HEK293T (cell line): ENCODE measurements around the gene TM4SF20.

Source experiments
- CTCF ChIA-PET: fragments of 350-600 bp; formaldehyde crosslinking; extraction: SDS; loops from one replicate; lab custom pipeline; 2021; ENCODE audit warnings: antibody characterized with exemption, inconsistent platforms; lab: Yijun Ruan, JAX
- POLR2A ChIA-PET: fragments of 350-600 bp; formaldehyde crosslinking; extraction: SDS; loops from one replicate; lab custom pipeline; 2020; ENCODE audit warnings: antibody characterized with exemption, inconsistent platforms; lab: Yijun Ruan, JAX
- DNase-seq: peaks from one replicate; pipeline ENCODE4 v3.0.0; 2012; ENCODE audit warnings: mixed read lengths; ENCODE audit errors: extremely low spot score
- ARNT ChIP-seq: fragments of 450-650 bp; IDR thresholded peaks from 2 replicates; pipeline ENCODE4 v1.6.1; 2017; ENCODE audit warnings: mild to moderate bottlenecking
- BHLHE40 ChIP-seq: fragments of 450-650 bp; IDR thresholded peaks from 2 replicates; pipeline ENCODE4 v1.6.1; 2016; ENCODE audit warnings: mild to moderate bottlenecking, moderate library complexity, borderline replicate concordance
- CTBP1 ChIP-seq: fragments of 450-650 bp; IDR thresholded peaks from 2 replicates; pipeline ENCODE4 v1.6.1; 2016; ENCODE audit warnings: borderline replicate concordance
- ELF4 ChIP-seq: fragments of 450-650 bp; IDR thresholded peaks from 2 replicates; pipeline ENCODE4 v1.6.1; 2017; ENCODE audit warnings: antibody characterized with exemption
- FOXA1 ChIP-seq: fragments of 450-650 bp; IDR thresholded peaks from 2 replicates; pipeline ENCODE4 v1.6.1; 2016; ENCODE audit warnings: mild to moderate bottlenecking
- FOXK2 ChIP-seq: fragments of 450-650 bp; IDR thresholded peaks from 2 replicates; pipeline ENCODE4 v1.6.1; 2016; ENCODE audit warnings: mild to moderate bottlenecking
- FOXM1 ChIP-seq: fragments of 450-650 bp; IDR thresholded peaks from 2 replicates; pipeline ENCODE4 v1.6.1; 2017; ENCODE audit warnings: mild to moderate bottlenecking, borderline replicate concordance
- HDGF ChIP-seq: fragments of 450-650 bp; IDR thresholded peaks from 2 replicates; pipeline ENCODE4 v1.6.1; 2017; ENCODE audit warnings: antibody characterized with exemption, borderline replicate concordance
- L3MBTL2 ChIP-seq: fragments of 450-650 bp; conservative IDR thresholded peaks from 2 replicates; pipeline ENCODE4 v1.6.1; 2016; ENCODE audit warnings: mild to moderate bottlenecking
- LEF1 ChIP-seq: fragments of 450-650 bp; IDR thresholded peaks from 2 replicates; pipeline ENCODE4 v1.6.1; 2017; ENCODE audit warnings: mild to moderate bottlenecking, borderline replicate concordance
- NFRKB ChIP-seq: fragments of 450-650 bp; IDR thresholded peaks from 2 replicates; pipeline ENCODE4 v1.6.1; 2016; ENCODE audit warnings: mild to moderate bottlenecking, moderate library complexity
- PKNOX1 ChIP-seq: fragments of 450-650 bp; IDR thresholded peaks from 2 replicates; pipeline ENCODE4 v1.6.1; 2016
- SP1 ChIP-seq: fragments of 450-650 bp; IDR thresholded peaks from 2 replicates; pipeline ENCODE4 v1.6.1; 2017
- SUZ12 ChIP-seq: fragments of 450-650 bp; IDR thresholded peaks from 2 replicates; pipeline ENCODE4 v1.6.1; 2016; ENCODE audit warnings: mild to moderate bottlenecking
- TARDBP ChIP-seq: fragments of 450-650 bp; IDR thresholded peaks from 2 replicates; pipeline ENCODE4 v1.6.1; 2016
- ZNF384 ChIP-seq: fragments of 450-650 bp; IDR thresholded peaks from 2 replicates; pipeline ENCODE4 v1.6.1; 2016

TM4SF20 gene

GRCh38 chr2:227374158-227374557 lies 4.9 kb downstream of the TM4SF20 start:
- no peak for DNase-seq
- no peak for TF ChIP-seq FOXA1
- no peak for TF ChIP-seq NFRKB
- TF ChIP-seq ZNF384 = no peak
- no peak for TF ChIP-seq TARDBP
- no peak for TF ChIP-seq ARNT
- no peak for TF ChIP-seq CTBP1
- no peak for TF ChIP-seq FOXM1
- no peak for TF ChIP-seq SUZ12
- no peak for TF ChIP-seq FOXK2
- TF ChIP-seq PKNOX1 = no peak
- TF ChIP-seq L3MBTL2 = no peak
- no peak for TF ChIP-seq HDGF
- no peak for TF ChIP-seq BHLHE40
- no peak for TF ChIP-seq LEF1
- no peak for TF ChIP-seq SP1
- no peak for TF ChIP-seq ELF4
- CTCF ChIA-PET = no interaction called here
- POLR2A ChIA-PET = no interaction called here

- CTCF ChIA-PET = no interaction called here
- no peak for TF ChIP-seq FOXM1
- no peak for TF ChIP-seq SUZ12
- no peak for TF ChIP-seq PKNOX1
- no peak for TF ChIP-seq NFRKB
- no peak for TF ChIP-seq BHLHE40
- POLR2A ChIA-PET = no interaction called here
- no peak for DNase-seq
These were observed 5.7 kb downstream of the TM4SF20 start for GRCh38 chr2:227373389-227373788.

GRCh38 chr2:227370791-227371312 lies 8.3 kb downstream of the TM4SF20 start:
- ChIA-PET CTCF (no interaction called here), POLR2A (no interaction called here)
- no peak for DNase-seq
- TF ChIP-seq FOXK2 (no peak), BHLHE40 (no peak), ZNF384 (no peak), PKNOX1 (no peak), SP1 (no peak), FOXA1 (no peak), L3MBTL2 (no peak), LEF1 (no peak), ARNT (no peak), FOXM1 (no peak), ELF4 (no peak), TARDBP (no peak), CTBP1 (no peak), SUZ12 (no peak), NFRKB (no peak), HDGF (no peak)

- POLR2A ChIA-PET = no interaction called here
- DNase-seq = no peak
These were observed 9.0 kb downstream of the TM4SF20 start for GRCh38 chr2:227370092-227370491.

GRCh38 chr2:227368574-227368973 lies 10.5 kb downstream of the TM4SF20 start:
- POLR2A ChIA-PET = no interaction called here
- no peak for DNase-seq
- TF ChIP-seq HDGF = no peak
- TF ChIP-seq ARNT = no peak
- no peak for TF ChIP-seq LEF1
- TF ChIP-seq NFRKB = no peak
- no peak for TF ChIP-seq TARDBP
- TF ChIP-seq BHLHE40 = no peak
- TF ChIP-seq FOXM1 = no peak
- no peak for TF ChIP-seq L3MBTL2
- TF ChIP-seq FOXA1 = no peak
- TF ChIP-seq SP1 = no peak
- no peak for TF ChIP-seq FOXK2
- TF ChIP-seq PKNOX1 = no peak
- TF ChIP-seq SUZ12 = no peak
- TF ChIP-seq ELF4 = no peak
- no peak for TF ChIP-seq CTBP1
- CTCF ChIA-PET = no interaction called here

More at GRCh38 chr2:227370092-227370491, 9.0 kb downstream of the TM4SF20 start:
- CTCF ChIA-PET = no interaction called here
- no peak for TF ChIP-seq SP1
- TF ChIP-seq L3MBTL2 = no peak

DNA sequence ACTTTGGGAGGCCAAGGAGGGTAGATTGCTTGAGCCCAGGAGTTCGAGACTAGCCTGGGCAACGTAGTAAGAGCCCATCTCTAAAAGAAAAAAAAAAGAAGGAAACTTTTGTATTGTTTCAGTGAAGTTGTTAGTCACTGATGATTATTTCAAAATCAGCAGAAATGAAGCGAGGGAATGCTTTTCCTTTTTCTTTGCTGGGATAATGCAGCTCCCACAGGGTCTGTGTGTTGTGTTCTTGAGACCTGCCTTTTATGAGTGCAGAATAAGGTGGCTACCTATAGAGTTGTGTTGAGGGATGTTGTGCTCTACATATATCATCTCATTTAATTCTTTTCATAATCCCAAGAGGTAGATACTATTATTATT lies 11.7 kb downstream of the TM4SF20 start:
- DNase-seq = no peak
- ChIA-PET CTCF (no interaction called here), POLR2A (no interaction called here)
- TF ChIP-seq FOXM1 (no peak), SP1 (no peak), FOXK2 (no peak), ZNF384 (no peak), BHLHE40 (no peak), CTBP1 (no peak), LEF1 (no peak), PKNOX1 (no peak), HDGF (no peak), NFRKB (no peak), SUZ12 (no peak), ARNT (no peak), ELF4 (no peak), TARDBP (no peak), L3MBTL2 (no peak), FOXA1 (no peak)
